SU-DHL-6 (cell line): ENCODE results near the gene GINS2.

Source experiments
- EZH2phosphoT487 ChIP-seq: fragments of 200-600 bp; sonication (generic), shearing (Covaris generic); conservative IDR thresholded peaks from 2 replicates; pipeline ENCODE4 v1.6.1; 2018; ENCODE audit warnings: mild to moderate bottlenecking, antibody characterized with exemption, low read length, moderate library complexity, mixed read lengths
- TF ChIP-seq, protein P1 (sequence below): fragments of 200-600 bp; sonication (generic); IDR thresholded peaks from one replicate; pipeline ENCODE4 v1.5.1; 2017; ENCODE audit warnings: antibody characterized with exemption, mild to moderate bottlenecking, low read length, moderate library complexity; ENCODE audit not compliant: insufficient read depth, poor library complexity, severe bottlenecking

DNA sequence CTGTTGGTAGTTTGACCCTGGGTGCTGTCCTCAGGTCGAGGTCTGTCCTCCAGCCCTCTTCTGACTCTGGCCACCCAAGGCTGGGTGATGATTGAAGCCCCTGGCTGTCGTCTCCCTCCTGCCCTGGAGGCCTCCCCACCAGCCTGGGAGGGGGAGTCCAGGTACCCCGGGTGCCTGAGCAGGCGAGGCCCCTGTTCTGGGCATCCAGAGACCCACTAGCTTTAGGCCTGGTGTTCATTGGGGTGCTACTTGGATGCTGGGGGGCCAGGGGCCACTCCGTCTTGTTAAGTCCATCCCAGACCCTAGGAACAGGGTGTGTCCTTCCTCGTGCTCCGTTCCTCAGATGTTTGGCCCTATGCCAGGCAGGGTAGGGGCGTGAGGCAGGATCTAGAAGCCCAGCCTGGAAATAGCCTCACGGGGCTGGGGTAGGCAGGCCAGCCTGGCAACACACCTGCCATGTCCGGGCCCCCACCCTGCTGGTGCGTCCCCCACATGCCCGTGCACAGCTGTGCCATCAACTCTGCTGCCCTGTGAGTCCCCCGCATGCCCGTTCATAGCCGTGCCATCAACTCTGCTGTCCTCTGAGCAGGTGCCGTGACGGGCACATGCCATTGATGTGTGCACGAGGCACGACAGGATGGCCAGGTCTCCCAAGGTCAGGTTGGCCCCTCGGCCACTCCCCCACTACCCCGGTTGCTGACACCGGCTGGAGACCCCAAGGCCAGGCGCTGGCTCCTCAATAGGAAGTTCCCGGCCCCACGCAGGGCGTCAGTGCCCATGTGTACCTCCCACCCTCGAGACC lies 36.9 kb downstream of the GINS2 start:
- TF ChIP-seq, protein P1, sequence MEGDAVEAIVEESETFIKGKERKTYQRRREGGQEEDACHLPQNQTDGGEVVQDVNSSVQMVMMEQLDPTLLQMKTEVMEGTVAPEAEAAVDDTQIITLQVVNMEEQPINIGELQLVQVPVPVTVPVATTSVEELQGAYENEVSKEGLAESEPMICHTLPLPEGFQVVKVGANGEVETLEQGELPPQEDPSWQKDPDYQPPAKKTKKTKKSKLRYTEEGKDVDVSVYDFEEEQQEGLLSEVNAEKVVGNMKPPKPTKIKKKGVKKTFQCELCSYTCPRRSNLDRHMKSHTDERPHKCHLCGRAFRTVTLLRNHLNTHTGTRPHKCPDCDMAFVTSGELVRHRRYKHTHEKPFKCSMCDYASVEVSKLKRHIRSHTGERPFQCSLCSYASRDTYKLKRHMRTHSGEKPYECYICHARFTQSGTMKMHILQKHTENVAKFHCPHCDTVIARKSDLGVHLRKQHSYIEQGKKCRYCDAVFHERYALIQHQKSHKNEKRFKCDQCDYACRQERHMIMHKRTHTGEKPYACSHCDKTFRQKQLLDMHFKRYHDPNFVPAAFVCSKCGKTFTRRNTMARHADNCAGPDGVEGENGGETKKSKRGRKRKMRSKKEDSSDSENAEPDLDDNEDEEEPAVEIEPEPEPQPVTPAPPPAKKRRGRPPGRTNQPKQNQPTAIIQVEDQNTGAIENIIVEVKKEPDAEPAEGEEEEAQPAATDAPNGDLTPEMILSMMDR = no peak
- TF ChIP-seq EZH2phosphoT487 = no peak
